ENCODE data around the gene UBE2QL1. TPM values are rescaled to one million over a fixed set of nuclear protein-coding genes. Genes with fewer than 3 reads are reported as not detected.

Gene UBE2QL1
- total RNA-seq, 1 donor, result not detected

GRCh38 chr5:6490246-6490645, 41.6 kb downstream of the UBE2QL1 start:
- Histone ChIP-seq H3K27me3 (ENCODE audit: insufficient read depth, low read length) (no peaks in the 10 kb centered on the region), H3K9me3 (ENCODE audit: low read depth, low read length) (no peaks in the 10 kb centered on the region), H3K4me1 (ENCODE audit: insufficient read depth, low read length) (no peaks in the 10 kb centered on the region), H3K4me3 (ENCODE audit: low read length) (no peak overlapping the region)

GRCh38 chr5:6490693-6491092, 42.0 kb downstream of the UBE2QL1 start:
- Histone ChIP-seq H3K27me3 (ENCODE audit: insufficient read depth, low read length) (no peaks in the 10 kb centered on the region), H3K9me3 (ENCODE audit: low read depth, low read length) (no peaks in the 10 kb centered on the region), H3K4me3 (ENCODE audit: low read length) (no peak overlapping the region), H3K4me1 (ENCODE audit: insufficient read depth, low read length) (no peaks in the 10 kb centered on the region)

- Histone ChIP-seq H3K4me3 (ENCODE audit: low read length) (no peak overlapping the region), H3K9me3 (ENCODE audit: low read depth, low read length) (no peaks in the 10 kb centered on the region), H3K27me3 (ENCODE audit: insufficient read depth, low read length) (no peaks in the 10 kb centered on the region), H3K4me1 (ENCODE audit: insufficient read depth, low read length) (no peaks in the 10 kb centered on the region)
Observed at GRCh38 chr5:6491196-6491918, 42.7 kb downstream of the UBE2QL1 start.

GRCh38 chr5:6491919-6492290, 43.2 kb downstream of the UBE2QL1 start:
- H3K9me3 ChIP-seq (ENCODE audit: low read depth, low read length), result no peaks in the 10 kb centered on the region
- H3K27me3 ChIP-seq (ENCODE audit: insufficient read depth, low read length), result no peaks in the 10 kb centered on the region
- no peak overlapping the region for H3K4me3 ChIP-seq (ENCODE audit: low read length)
- H3K4me1 ChIP-seq (ENCODE audit: insufficient read depth, low read length), result no peaks in the 10 kb centered on the region

GRCh38 chr5:6492934-6493333, 44.3 kb downstream of the UBE2QL1 start:
- Histone ChIP-seq H3K27me3 (ENCODE audit: insufficient read depth, low read length) (no peaks in the 10 kb centered on the region), H3K4me3 (ENCODE audit: low read length) (no peak overlapping the region), H3K4me1 (ENCODE audit: insufficient read depth, low read length) (no peaks in the 10 kb centered on the region), H3K9me3 (ENCODE audit: low read depth, low read length) (no peaks in the 10 kb centered on the region)

- Histone ChIP-seq H3K4me1 (ENCODE audit: insufficient read depth, low read length) (no peaks in the 10 kb centered on the region), H3K4me3 (ENCODE audit: low read length) (no peak overlapping the region), H3K9me3 (ENCODE audit: low read depth, low read length) (no peaks in the 10 kb centered on the region), H3K27me3 (ENCODE audit: insufficient read depth, low read length) (no peaks in the 10 kb centered on the region)
Observed at GRCh38 chr5:6493681-6494454, 45.2 kb downstream of the UBE2QL1 start.

GRCh38 chr5:6494939-6495338, 46.3 kb downstream of the UBE2QL1 start:
- Histone ChIP-seq H3K27me3 (ENCODE audit: insufficient read depth, low read length) (no peaks in the 10 kb centered on the region), H3K9me3 (ENCODE audit: low read depth, low read length) (no peaks in the 10 kb centered on the region), H3K4me3 (ENCODE audit: low read length) (no peak overlapping the region), H3K4me1 (ENCODE audit: insufficient read depth, low read length) (no peaks in the 10 kb centered on the region)

GRCh38 chr5:6495433-6496206, 47.0 kb downstream of the UBE2QL1 start:
- no peaks in the 10 kb centered on the region for H3K4me1 ChIP-seq (ENCODE audit: insufficient read depth, low read length)
- H3K9me3 ChIP-seq (ENCODE audit: low read depth, low read length), result no peaks in the 10 kb centered on the region
- no peaks in the 10 kb centered on the region for H3K27me3 ChIP-seq (ENCODE audit: insufficient read depth, low read length)

GRCh38 chr5:6496207-6496584, 47.5 kb downstream of the UBE2QL1 start:
- Histone ChIP-seq H3K9me3 (ENCODE audit: low read depth, low read length) (no peaks in the 10 kb centered on the region), H3K27me3 (ENCODE audit: insufficient read depth, low read length) (no peaks in the 10 kb centered on the region), H3K4me1 (ENCODE audit: insufficient read depth, low read length) (no peaks in the 10 kb centered on the region), H3K4me3 (ENCODE audit: low read length) (no peak overlapping the region)

More at GRCh38 chr5:6495433-6496206, 47.0 kb downstream of the UBE2QL1 start:
- H3K4me3 ChIP-seq (ENCODE audit: low read length), result no peak overlapping the region

GRCh38 chr5:6496636-6497035, 48.0 kb downstream of the UBE2QL1 start:
- H3K4me1 ChIP-seq (ENCODE audit: insufficient read depth, low read length), result no peaks in the 10 kb centered on the region
- no peaks in the 10 kb centered on the region for H3K9me3 ChIP-seq (ENCODE audit: low read depth, low read length)
- no peak overlapping the region for H3K4me3 ChIP-seq (ENCODE audit: low read length)
- no peaks in the 10 kb centered on the region for H3K27me3 ChIP-seq (ENCODE audit: insufficient read depth, low read length)

GRCh38 chr5:6497262-6497661, 48.6 kb downstream of the UBE2QL1 start:
- Histone ChIP-seq H3K4me1 (ENCODE audit: insufficient read depth, low read length) (no peaks in the 10 kb centered on the region), H3K4me3 (ENCODE audit: low read length) (no peak overlapping the region), H3K27me3 (ENCODE audit: insufficient read depth, low read length) (no peaks in the 10 kb centered on the region), H3K9me3 (ENCODE audit: low read depth, low read length) (no peaks in the 10 kb centered on the region)

- H3K4me3 ChIP-seq (ENCODE audit: low read length), result no peak overlapping the region
Observed at GRCh38 chr5:6498968-6499367, 50.3 kb downstream of the UBE2QL1 start.

GRCh38 chr5:6501701-6502100, 53.0 kb downstream of the UBE2QL1 start:
- Histone ChIP-seq H3K27me3 (ENCODE audit: insufficient read depth, low read length) (peaks cover 6% of the 10 kb centered on the region), H3K4me1 (ENCODE audit: insufficient read depth, low read length) (no peaks in the 10 kb centered on the region), H3K4me3 (ENCODE audit: low read length) (no peak overlapping the region), H3K9me3 (ENCODE audit: low read depth, low read length) (no peaks in the 10 kb centered on the region)

More at GRCh38 chr5:6498968-6499367, 50.3 kb downstream of the UBE2QL1 start:
- no peaks in the 10 kb centered on the region for H3K9me3 ChIP-seq (ENCODE audit: low read depth, low read length)
- no peaks in the 10 kb centered on the region for H3K27me3 ChIP-seq (ENCODE audit: insufficient read depth, low read length)
- no peaks in the 10 kb centered on the region for H3K4me1 ChIP-seq (ENCODE audit: insufficient read depth, low read length)

GRCh38 chr5:6502421-6502820, 53.8 kb downstream of the UBE2QL1 start:
- Histone ChIP-seq H3K4me1 (ENCODE audit: insufficient read depth, low read length) (no peaks in the 10 kb centered on the region), H3K9me3 (ENCODE audit: low read depth, low read length) (no peaks in the 10 kb centered on the region), H3K4me3 (ENCODE audit: low read length) (no peak overlapping the region), H3K27me3 (ENCODE audit: insufficient read depth, low read length) (peaks cover 6% of the 10 kb centered on the region)

GRCh38 chr5:6503342-6503741, 54.7 kb downstream of the UBE2QL1 start:
- no peaks in the 10 kb centered on the region for H3K4me1 ChIP-seq (ENCODE audit: insufficient read depth, low read length)
- H3K9me3 ChIP-seq (ENCODE audit: low read depth, low read length), result no peaks in the 10 kb centered on the region
- no peak overlapping the region for H3K4me3 ChIP-seq (ENCODE audit: low read length)
- peaks cover 6% of the 10 kb centered on the region for H3K27me3 ChIP-seq (ENCODE audit: insufficient read depth, low read length)
